Testis (tissue), 2 donors: ENCODE data around the gene PRDX4.

Experiments
- POLR2A ChIP-seq: fragments of 450-650 bp; IDR thresholded peaks from one replicate; pipeline ENCODE4 v1.6.1; 2017; ENCODE audit warnings: antibody characterized with exemption, mild to moderate bottlenecking, moderate library complexity
- TF ChIP-seq, protein P1 (sequence below), 3 experiments: fragments of 450-650 bp in 2 of 3; fragments of 200-600 bp in 1 of 3; sonication (generic) in 1 of 3; IDR thresholded peaks; one replicate each; pipeline ENCODE4 v1.5.1; 2016 to 2019; ENCODE audit warnings: antibody characterized with exemption in 3 of 3, mild to moderate bottlenecking in 2 of 3, moderate library complexity in 1 of 3

GRCh38 chrX:23694606-23695005 is 27.3 kb downstream of the PRDX4 start:
- TF ChIP-seq, protein P1, sequence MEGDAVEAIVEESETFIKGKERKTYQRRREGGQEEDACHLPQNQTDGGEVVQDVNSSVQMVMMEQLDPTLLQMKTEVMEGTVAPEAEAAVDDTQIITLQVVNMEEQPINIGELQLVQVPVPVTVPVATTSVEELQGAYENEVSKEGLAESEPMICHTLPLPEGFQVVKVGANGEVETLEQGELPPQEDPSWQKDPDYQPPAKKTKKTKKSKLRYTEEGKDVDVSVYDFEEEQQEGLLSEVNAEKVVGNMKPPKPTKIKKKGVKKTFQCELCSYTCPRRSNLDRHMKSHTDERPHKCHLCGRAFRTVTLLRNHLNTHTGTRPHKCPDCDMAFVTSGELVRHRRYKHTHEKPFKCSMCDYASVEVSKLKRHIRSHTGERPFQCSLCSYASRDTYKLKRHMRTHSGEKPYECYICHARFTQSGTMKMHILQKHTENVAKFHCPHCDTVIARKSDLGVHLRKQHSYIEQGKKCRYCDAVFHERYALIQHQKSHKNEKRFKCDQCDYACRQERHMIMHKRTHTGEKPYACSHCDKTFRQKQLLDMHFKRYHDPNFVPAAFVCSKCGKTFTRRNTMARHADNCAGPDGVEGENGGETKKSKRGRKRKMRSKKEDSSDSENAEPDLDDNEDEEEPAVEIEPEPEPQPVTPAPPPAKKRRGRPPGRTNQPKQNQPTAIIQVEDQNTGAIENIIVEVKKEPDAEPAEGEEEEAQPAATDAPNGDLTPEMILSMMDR (IDR thresholded peaks at IDR 0.05): peak in 2 of 3 experiments; percentile 13 to 42
- no peak for TF ChIP-seq POLR2A
